Measurements from ENCODE around the gene WDCP.

DNA sequence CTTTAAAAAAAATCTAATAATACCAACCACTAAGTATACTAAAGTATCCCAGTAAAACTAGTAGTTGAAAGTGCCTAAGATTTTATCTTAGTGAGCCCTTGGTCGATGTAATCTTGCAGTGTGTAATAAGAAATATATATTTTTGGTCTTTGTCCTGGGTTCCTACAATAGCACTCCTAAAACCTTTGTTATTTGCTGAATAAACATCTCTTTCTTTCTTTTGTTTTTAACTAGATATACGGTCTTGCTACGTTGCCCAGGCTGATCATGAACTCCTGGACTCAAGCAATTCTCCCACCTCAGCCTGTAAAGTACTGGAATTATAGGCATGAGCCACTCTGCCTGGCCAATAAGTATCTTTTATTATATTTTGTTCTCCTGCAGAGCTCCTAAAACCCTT, 39.8 kb upstream of the WDCP start:
- TF ChIP-seq CTCF (IDR thresholded peaks at IDR 0.05) (no peak), POLR2A (IDR thresholded peaks at IDR 0.05) (no peak)

All from tibial nerve (tissue), 3 donors.